ENCODE data around the gene SKA2. TPM values are rescaled to one million over a fixed set of nuclear protein-coding genes. Genes with fewer than 3 reads are reported as not detected.

Gene SKA2
- total RNA-seq, 1 donor from 2014 or later = 60.5 TPM

GRCh38 chr17:59167571-59168001 is 12.6 kb upstream of the SKA2 start:
- intact Hi-C loops (cut with micrococcal nuclease) = no loop called here
- DNase-seq = no peak
- H3K9me3 Mint-ChIP-seq = no peaks in the 10 kb centered on the region
- H3K27me3 Mint-ChIP-seq = no peaks in the 10 kb centered on the region
- peaks cover 7% of the 10 kb centered on the region for H3K4me1 Mint-ChIP-seq
- no peak overlapping the region for H3K4me3 Mint-ChIP-seq
- H3K27ac Mint-ChIP-seq = peak overlapping the region; percentile 72
- peaks cover 7% of the 10 kb centered on the region for H3K36me3 Mint-ChIP-seq (ENCODE audit: low read depth)

GRCh38 chr17:59165933-59166342 is 11.0 kb upstream of the SKA2 start:
- intact Hi-C loops (cut with micrococcal nuclease) = loop anchor here (1.0 kb wide), 1 partner anchor 10 kb away; no protein-coding TSS in a partner anchor
- H3K27ac Mint-ChIP-seq = peak overlapping the region; percentile 46
- H3K4me1 Mint-ChIP-seq = peaks cover 17% of the 10 kb centered on the region
- H3K27me3 Mint-ChIP-seq = no peaks in the 10 kb centered on the region
- no peaks in the 10 kb centered on the region for H3K9me3 Mint-ChIP-seq
- peak; percentile 82 for DNase-seq
- peak overlapping the region; percentile 45 for H3K4me3 Mint-ChIP-seq
- peaks cover 6% of the 10 kb centered on the region for H3K36me3 Mint-ChIP-seq (ENCODE audit: low read depth)

- Mint-ChIP-seq H3K27me3 (no peaks in the 10 kb centered on the region), H3K9me3 (no peaks in the 10 kb centered on the region), H3K36me3 (ENCODE audit: low read depth) (peaks cover 5% of the 10 kb centered on the region), H3K4me3 (no peak overlapping the region), H3K4me1 (peaks cover 46% of the 10 kb centered on the region), H3K27ac (peak overlapping the region; percentile 38)
- intact Hi-C loops (cut with micrococcal nuclease) = no loop called here
- no peak for DNase-seq
Observed at GRCh38 chr17:59161477-59161876, 6.5 kb upstream of the SKA2 start.

GRCh38 chr17:59160157-59161025 is 5.4 kb upstream of the SKA2 start:
- intact Hi-C loops (cut with micrococcal nuclease) = no loop called here
- H3K4me1 Mint-ChIP-seq = peaks cover 43% of the 10 kb centered on the region
- peaks cover 5% of the 10 kb centered on the region for H3K36me3 Mint-ChIP-seq (ENCODE audit: low read depth)
- H3K27ac Mint-ChIP-seq = peak overlapping the region; percentile 78
- no peaks in the 10 kb centered on the region for H3K9me3 Mint-ChIP-seq
- H3K27me3 Mint-ChIP-seq = no peaks in the 10 kb centered on the region
- peak; percentile 79 for DNase-seq
- peak overlapping the region; percentile 56 for H3K4me3 Mint-ChIP-seq

GRCh38 chr17:59155439-59156177 is 622 bp upstream of the SKA2 start, which contains the start of gene PRR11:
Gene PRR11, plus strand, starts transcription at chr17:59155746. Its CDS starts 14,007 bp downstream, at chr17:59169753.
- peak; percentile 98 for DNase-seq
- intact Hi-C loops (cut with micrococcal nuclease) = loop anchor here (1.0 to 10.0 kb wide), 10 partner anchors 11 to 1447 kb away; partner anchors contain the start of genes CLTC, GDPD1, PPM1D and RPS6KB1
- H3K27me3 Mint-ChIP-seq = no peaks in the 10 kb centered on the region
- H3K9me3 Mint-ChIP-seq = no peaks in the 10 kb centered on the region
- peaks cover 44% of the 10 kb centered on the region for H3K4me1 Mint-ChIP-seq
- H3K36me3 Mint-ChIP-seq (ENCODE audit: low read depth) = peaks cover 10% of the 10 kb centered on the region
- H3K27ac Mint-ChIP-seq = no peak within 1 kb of the TSS
- H3K4me3 Mint-ChIP-seq = no peak within 1 kb of the TSS

GRCh38 chr17:59154292-59154720 is 680 bp downstream of the SKA2 start:
- Mint-ChIP-seq H3K4me3 (no peak overlapping the region), H3K4me1 (peaks cover 44% of the 10 kb centered on the region), H3K9me3 (no peaks in the 10 kb centered on the region), H3K36me3 (ENCODE audit: low read depth) (peaks cover 12% of the 10 kb centered on the region), H3K27me3 (no peaks in the 10 kb centered on the region), H3K27ac (no peak overlapping the region)
- peak; percentile 84 for DNase-seq
- intact Hi-C loops (cut with micrococcal nuclease) = loop anchor here (2.0 to 10.0 kb wide), 3 partner anchors 56 to 820 kb away; partner anchors contain the start of genes CLTC and SMG8

GRCh38 chr17:59152925-59153324 is 2.1 kb downstream of the SKA2 start:
- Mint-ChIP-seq H3K27ac (peak overlapping the region; percentile 40), H3K4me3 (no peak overlapping the region), H3K36me3 (ENCODE audit: low read depth) (peaks cover 10% of the 10 kb centered on the region), H3K4me1 (peaks cover 34% of the 10 kb centered on the region), H3K9me3 (no peaks in the 10 kb centered on the region), H3K27me3 (no peaks in the 10 kb centered on the region)
- no peak for DNase-seq
- intact Hi-C loops (cut with micrococcal nuclease) = loop anchor here (10.0 kb wide), 1 partner anchor 818 kb away; no protein-coding TSS in a partner anchor

- intact Hi-C loops (cut with micrococcal nuclease) = loop anchor here (10.0 kb wide), 1 partner anchor 817 kb away; no protein-coding TSS in a partner anchor
- H3K27me3 Mint-ChIP-seq = no peaks in the 10 kb centered on the region
- H3K9me3 Mint-ChIP-seq = no peaks in the 10 kb centered on the region
- H3K4me1 Mint-ChIP-seq = peaks cover 30% of the 10 kb centered on the region
- H3K4me3 Mint-ChIP-seq = peak overlapping the region; percentile 36
- DNase-seq = no peak
- H3K36me3 Mint-ChIP-seq (ENCODE audit: low read depth) = peaks cover 14% of the 10 kb centered on the region
- H3K27ac Mint-ChIP-seq = peak overlapping the region; percentile 14
Observed at GRCh38 chr17:59151591-59151990, 3.4 kb downstream of the SKA2 start.

- H3K36me3 Mint-ChIP-seq (ENCODE audit: low read depth) = peaks cover 14% of the 10 kb centered on the region
- H3K4me1 Mint-ChIP-seq = peaks cover 30% of the 10 kb centered on the region
- H3K27me3 Mint-ChIP-seq = no peaks in the 10 kb centered on the region
- DNase-seq = no peak
- intact Hi-C loops (cut with micrococcal nuclease) = loop anchor here (10.0 kb wide), 1 partner anchor 816 kb away; no protein-coding TSS in a partner anchor
- no peak overlapping the region for H3K4me3 Mint-ChIP-seq
- no peaks in the 10 kb centered on the region for H3K9me3 Mint-ChIP-seq
- H3K27ac Mint-ChIP-seq = no peak overlapping the region
Observed at GRCh38 chr17:59151006-59151405, 4.0 kb downstream of the SKA2 start.

GRCh38 chr17:59149841-59150511 is 5.0 kb downstream of the SKA2 start:
- Mint-ChIP-seq H3K4me3 (no peak overlapping the region), H3K27me3 (no peaks in the 10 kb centered on the region), H3K4me1 (peaks cover 34% of the 10 kb centered on the region), H3K9me3 (no peaks in the 10 kb centered on the region), H3K36me3 (ENCODE audit: low read depth) (peaks cover 19% of the 10 kb centered on the region), H3K27ac (peak overlapping the region; percentile 51)
- peak; percentile 68 for DNase-seq
- intact Hi-C loops (cut with micrococcal nuclease) = loop anchor here (10.0 kb wide), 1 partner anchor 815 kb away; no protein-coding TSS in a partner anchor

- intact Hi-C loops (cut with micrococcal nuclease) = no loop called here
- DNase-seq = no peak
- peaks cover 34% of the 10 kb centered on the region for H3K4me1 Mint-ChIP-seq
- H3K9me3 Mint-ChIP-seq = no peaks in the 10 kb centered on the region
- H3K27me3 Mint-ChIP-seq = no peaks in the 10 kb centered on the region
- no peak overlapping the region for H3K27ac Mint-ChIP-seq
- no peak overlapping the region for H3K4me3 Mint-ChIP-seq
- H3K36me3 Mint-ChIP-seq (ENCODE audit: low read depth) = peaks cover 22% of the 10 kb centered on the region
Observed at GRCh38 chr17:59149051-59149450, 5.9 kb downstream of the SKA2 start.

GRCh38 chr17:59145571-59146096 is 9.4 kb downstream of the SKA2 start:
- intact Hi-C loops (cut with micrococcal nuclease) = no loop called here
- peaks cover 17% of the 10 kb centered on the region for H3K4me1 Mint-ChIP-seq
- no peak for DNase-seq

GRCh38 chr17:59141860-59142259 is 13.1 kb downstream of the SKA2 start:
- H3K27me3 Mint-ChIP-seq = no peaks in the 10 kb centered on the region
- H3K4me3 Mint-ChIP-seq = no peak overlapping the region
- peak; percentile 36 for DNase-seq
- H3K4me1 Mint-ChIP-seq = peaks cover 5% of the 10 kb centered on the region
- H3K36me3 Mint-ChIP-seq (ENCODE audit: low read depth) = peaks cover 23% of the 10 kb centered on the region
- intact Hi-C loops (cut with micrococcal nuclease) = no loop called here
- no peaks in the 10 kb centered on the region for H3K9me3 Mint-ChIP-seq
- H3K27ac Mint-ChIP-seq = no peak overlapping the region

More at GRCh38 chr17:59145571-59146096, 9.4 kb downstream of the SKA2 start:
- H3K4me3 Mint-ChIP-seq = no peak overlapping the region
- H3K36me3 Mint-ChIP-seq (ENCODE audit: low read depth) = peaks cover 26% of the 10 kb centered on the region
- H3K27ac Mint-ChIP-seq = peak overlapping the region; percentile 48
- H3K9me3 Mint-ChIP-seq = no peaks in the 10 kb centered on the region
- no peaks in the 10 kb centered on the region for H3K27me3 Mint-ChIP-seq

Data from activated CD4-positive, alpha-beta T cell treated with anti-CD3 and anti-CD28 coated beads, Interleukin-2, amount 10 ng/mL, durations not matched to agents 24 days and 14 days (primary cell).